Measurements from ENCODE around the gene SENP6. TPM values are rescaled to one million over a fixed set of nuclear protein-coding genes. Genes with fewer than 3 reads are reported as not detected.
A peak's percentile ranks its signal among the peaks of the same experiment; 100 is the strongest.

SENP6 gene
- total RNA-seq (10 to 100 TPM; 47.6 to 98.5 (median 77.7) TPM), polyA plus RNA-seq (10 to 100 TPM; 43.0 to 83.0 (median 52.5) TPM)
- long read RNA-seq, donor 1, partial matches to known transcripts: 0 of 1 reads
- long read RNA-seq, donor 1, other reads (novel, unspliced or antisense): 0 of 1 reads
- long read RNA-seq, donor 2: 0 reads
- long read RNA-seq, donor 3, full-length matches to known transcripts: 2 of 2 reads
- long read RNA-seq, donor 3, partial matches to known transcripts: 0 of 2 reads
- long read RNA-seq, donor 3, other reads (novel, unspliced or antisense): 0 of 2 reads
- long read RNA-seq, donor 4, full-length matches to known transcripts: 1 of 11 reads
- long read RNA-seq, donor 4, partial matches to known transcripts: 7 of 11 reads
- long read RNA-seq, donor 4, other reads (novel, unspliced or antisense): 3 of 11 reads
- long read RNA-seq, donor 5, full-length matches to known transcripts: 32 of 91 reads
- long read RNA-seq, donor 5, partial matches to known transcripts: 8 of 91 reads
- long read RNA-seq, donor 5, other reads (novel, unspliced or antisense): 51 of 91 reads
- long read RNA-seq, donor 6, full-length matches to known transcripts: 2 of 15 reads
- long read RNA-seq, donor 6, partial matches to known transcripts: 8 of 15 reads
- long read RNA-seq, donor 6, other reads (novel, unspliced or antisense): 5 of 15 reads
- long read RNA-seq, donor 7, partial matches to known transcripts: 0 of 1 reads
- long read RNA-seq, donor 7, other reads (novel, unspliced or antisense): 0 of 1 reads
- long read RNA-seq, donor 8, full-length matches to known transcripts: 2 of 2 reads
- long read RNA-seq, donor 8, partial matches to known transcripts: 0 of 2 reads
- long read RNA-seq, donor 8, other reads (novel, unspliced or antisense): 0 of 2 reads
- long read RNA-seq, donor 9, full-length matches to known transcripts: 2 of 2 reads
- long read RNA-seq, donor 9, partial matches to known transcripts: 0 of 2 reads
- long read RNA-seq, donor 9, other reads (novel, unspliced or antisense): 0 of 2 reads
- long read RNA-seq, donor 10: 0 reads

DNA sequence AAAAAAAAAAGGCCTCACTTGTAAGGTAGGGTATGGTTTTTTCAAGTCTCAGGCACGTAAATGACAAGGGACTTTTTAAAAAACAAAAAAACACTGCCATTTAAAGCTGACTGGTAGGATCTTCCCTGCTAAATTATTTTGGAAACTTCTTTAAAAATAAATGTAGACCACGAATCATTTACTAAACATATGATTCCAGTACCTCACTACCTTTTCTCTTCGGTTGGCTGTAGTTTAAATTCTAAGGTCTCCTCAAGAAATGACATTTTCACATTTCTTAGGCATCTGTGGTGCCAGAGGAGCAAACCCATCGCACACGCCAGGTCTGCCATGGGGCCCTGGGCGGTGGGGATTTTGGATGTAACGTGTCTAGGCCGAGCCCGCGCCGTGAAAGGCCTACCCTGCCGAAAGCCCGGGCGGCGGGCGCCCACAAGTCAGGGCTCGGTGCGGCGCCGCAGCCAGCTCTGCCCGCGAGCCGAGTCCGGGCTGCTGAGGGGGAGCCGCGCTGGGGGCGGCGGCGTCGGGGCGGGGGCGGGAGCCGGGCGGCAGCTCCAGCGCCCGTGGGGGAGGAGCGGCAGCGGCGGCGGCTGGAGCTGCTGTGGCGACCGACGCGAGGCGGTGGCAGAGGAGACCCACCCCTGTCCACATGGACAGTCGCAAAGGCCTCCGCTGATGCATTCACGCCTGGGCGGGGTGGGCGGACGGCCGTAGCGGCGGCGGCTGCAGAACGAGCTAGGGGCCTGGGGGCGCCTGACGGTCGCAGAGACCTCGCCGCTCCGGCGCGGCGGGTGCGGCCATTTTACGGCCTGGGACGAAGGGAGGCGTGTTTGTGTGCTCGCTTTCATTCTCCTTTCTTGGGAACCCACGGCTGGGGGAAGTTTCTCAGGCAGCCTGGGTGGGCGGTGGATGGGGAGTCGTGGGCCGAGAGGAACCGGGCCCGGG is at the start of gene SENP6:
TSS of gene SENP6 (plus strand) at position 577 of the 942 bp plus-strand sequence. CDS start 645 bp downstream, outside the sequence.
- peak; percentile 79 to 89 (median 82) for DNase-seq
- peak within 1 kb of the TSS; percentile 57 to 99 (median 89) for H3K4me3 ChIP-seq
- peaks cover 5 to 15% of the 10 kb centered on the region in 2 donors for H3K4me1 ChIP-seq (replicated peaks in 1 of 2)
- H3K9me3 ChIP-seq (replicated peaks in 1 of 3): no peaks in the 10 kb centered on the region
- 0 to 1% (median 1%) methylated on average over 9 to 76 of the region's 76 CpGs for WGBS, 4 donors
- H3K36me3 ChIP-seq (replicated peaks in 1 of 2): no peaks in the 10 kb centered on the region
- peak within 1 kb of the TSS; percentile 87 to 98 (median 95) for H3K27ac ChIP-seq
- H3K27me3 ChIP-seq: no peaks in the 10 kb centered on the region
- TF ChIP-seq POLR2A (IDR thresholded peaks at IDR 0.05): peak; percentile 88 to 92
- TF ChIP-seq, protein P1, sequence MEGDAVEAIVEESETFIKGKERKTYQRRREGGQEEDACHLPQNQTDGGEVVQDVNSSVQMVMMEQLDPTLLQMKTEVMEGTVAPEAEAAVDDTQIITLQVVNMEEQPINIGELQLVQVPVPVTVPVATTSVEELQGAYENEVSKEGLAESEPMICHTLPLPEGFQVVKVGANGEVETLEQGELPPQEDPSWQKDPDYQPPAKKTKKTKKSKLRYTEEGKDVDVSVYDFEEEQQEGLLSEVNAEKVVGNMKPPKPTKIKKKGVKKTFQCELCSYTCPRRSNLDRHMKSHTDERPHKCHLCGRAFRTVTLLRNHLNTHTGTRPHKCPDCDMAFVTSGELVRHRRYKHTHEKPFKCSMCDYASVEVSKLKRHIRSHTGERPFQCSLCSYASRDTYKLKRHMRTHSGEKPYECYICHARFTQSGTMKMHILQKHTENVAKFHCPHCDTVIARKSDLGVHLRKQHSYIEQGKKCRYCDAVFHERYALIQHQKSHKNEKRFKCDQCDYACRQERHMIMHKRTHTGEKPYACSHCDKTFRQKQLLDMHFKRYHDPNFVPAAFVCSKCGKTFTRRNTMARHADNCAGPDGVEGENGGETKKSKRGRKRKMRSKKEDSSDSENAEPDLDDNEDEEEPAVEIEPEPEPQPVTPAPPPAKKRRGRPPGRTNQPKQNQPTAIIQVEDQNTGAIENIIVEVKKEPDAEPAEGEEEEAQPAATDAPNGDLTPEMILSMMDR (IDR thresholded peaks at IDR 0.05): no peak
- intact Hi-C loops (cut with DNase I): no loop called here

DNA sequence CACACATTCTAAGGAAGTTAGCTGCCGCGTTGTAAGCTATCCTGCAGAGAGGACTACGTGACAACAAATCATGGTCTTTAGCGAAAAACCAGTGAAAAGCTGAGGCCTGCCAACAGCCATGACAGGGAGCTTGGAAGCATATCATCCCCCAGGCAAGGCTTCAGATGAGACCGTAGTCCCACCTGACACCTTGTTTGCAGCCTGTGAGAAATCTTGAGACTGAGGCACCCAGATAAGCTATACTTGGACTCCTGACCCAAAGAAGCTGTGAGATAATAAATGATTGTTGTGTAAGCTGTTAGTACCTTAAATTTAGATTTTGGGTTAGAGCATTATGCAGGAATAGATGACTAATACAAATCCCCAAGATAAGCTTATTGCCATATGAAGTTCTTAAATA is 45.4 kb upstream of the SENP6 start:
- no peaks in the 10 kb centered on the region for H3K36me3 ChIP-seq (replicated peaks in 1 of 2)
- no peaks in the 10 kb centered on the region for H3K27me3 ChIP-seq
- intact Hi-C loops (cut with DNase I): no loop called here
- WGBS, 4 donors: 72 to 81% (median 75%) methylated on average over 5 of the region's 5 CpGs
- H3K4me1 ChIP-seq (replicated peaks in 1 of 2): no peaks in the 10 kb centered on the region
- H3K4me3 ChIP-seq: no peak overlapping the region
- H3K9me3 ChIP-seq (replicated peaks in 1 of 3): no peaks in the 10 kb centered on the region
- no peak for TF ChIP-seq POLR2A (IDR thresholded peaks at IDR 0.05)
- TF ChIP-seq, protein P1 (IDR thresholded peaks at IDR 0.05): no peak
- H3K27ac ChIP-seq: no peak overlapping the region
- DNase-seq: no peak

- WGBS, 4 donors: 68 to 88% (median 74%) methylated on average over 1 of the region's 1 CpG
- no peaks in the 10 kb centered on the region for H3K27me3 ChIP-seq
- intact Hi-C loops (cut with DNase I): no loop called here
Observed at GRCh38 chr6:75557068-75557467, 44.6 kb upstream of the SENP6 start.

More at GRCh38 chr6:75557068-75557467, 44.6 kb upstream of the SENP6 start:
- H3K4me3 ChIP-seq: no peak overlapping the region
- H3K9me3 ChIP-seq (replicated peaks in 1 of 3): no peaks in the 10 kb centered on the region
- H3K4me1 ChIP-seq (replicated peaks in 1 of 2): no peaks in the 10 kb centered on the region
- no peak for DNase-seq
- H3K36me3 ChIP-seq (replicated peaks in 1 of 2): no peaks in the 10 kb centered on the region
- no peak for TF ChIP-seq POLR2A (IDR thresholded peaks at IDR 0.05)
- TF ChIP-seq, protein P1 (IDR thresholded peaks at IDR 0.05): no peak
- H3K27ac ChIP-seq: no peak overlapping the region
